Activated CD4-positive, alpha-beta memory T cell treated with anti-CD3 and anti-CD28 coated beads for 36 hours (primary cell): ENCODE measurements around the gene WDR33. TPM values are rescaled to one million over a fixed set of nuclear protein-coding genes. Genes with fewer than 3 reads are reported as not detected.
A peak's percentile ranks its signal among the peaks of the same experiment; 100 is the strongest.

Experiments
- CTCF ChIA-PET: fragments of 350-600 bp; sonication (Branson Sonifier 250); formaldehyde crosslinking; loops from one replicate; lab custom pipeline; 2021; ENCODE audit warnings: antibody characterized with exemption, inconsistent platforms; lab: Charles Lee
- POLR2A ChIA-PET: fragments of 350-600 bp; sonication (Branson Sonifier 250); formaldehyde crosslinking; loops from one replicate; lab custom pipeline; 2021; ENCODE audit warnings: antibody characterized with exemption; lab: Charles Lee
- DNase-seq: peaks from one replicate; pipeline ENCODE4 v3.0.0-alpha.2; 2020
- H3K27ac Mint-ChIP-seq: one replicate; pipeline ENCODE4 v1.8.0; 2021; ENCODE audit warnings: mixed read lengths
- H3K27me3 Mint-ChIP-seq: one replicate; pipeline ENCODE4 v1.8.0; 2021; ENCODE audit warnings: mixed read lengths
- H3K36me3 Mint-ChIP-seq: one replicate; pipeline ENCODE4 v1.8.0; 2021; ENCODE audit warnings: mixed read lengths
- H3K4me1 Mint-ChIP-seq: one replicate; pipeline ENCODE4 v1.8.0; 2021; ENCODE audit warnings: low read depth, mixed read lengths
- H3K4me3 Mint-ChIP-seq: one replicate; pipeline ENCODE4 v1.8.0; 2021; ENCODE audit warnings: mild to moderate bottlenecking, mixed read lengths
- H3K9me3 Mint-ChIP-seq: one replicate; pipeline ENCODE4 v1.8.0; 2021; ENCODE audit warnings: mixed read lengths
- intact Hi-C: fragments of 100-400 bp; cut with micrococcal nuclease; formaldehyde crosslinking; loops from one replicate; pipeline ENCODE4 v1.15.1; 2023
- total RNA-seq, 2 experiments: library from RNA; stranded (reverse); gene quantifications; one replicate each; pipeline ENCODE4 v1.2.3, GENCODE V29; 2021

Gene WDR33
- total RNA-seq, 2 experiments from 2014 or later, result 62.9 to 64.7 TPM

GRCh38 chr2:127681288-127681804 lies 129.6 kb downstream of the WDR33 start:
- no peak overlapping the region for H3K4me3 Mint-ChIP-seq
- ChIA-PET POLR2A (no interaction called here), CTCF (no interaction called here)
- intact Hi-C loops, result no loop called here
- H3K9me3 Mint-ChIP-seq, result no peaks in the 10 kb centered on the region
- peaks cover 3% of the 10 kb centered on the region for H3K27me3 Mint-ChIP-seq
- no peaks in the 10 kb centered on the region for H3K4me1 Mint-ChIP-seq
- no peaks in the 10 kb centered on the region for H3K36me3 Mint-ChIP-seq
- DNase-seq, result no peak
- no peak overlapping the region for H3K27ac Mint-ChIP-seq

- POLR2A ChIA-PET, result no interaction called here
- intact Hi-C loops, result no loop called here
- no peak for DNase-seq
- CTCF ChIA-PET, result no interaction called here
- Mint-ChIP-seq H3K27me3 (peaks cover 6% of the 10 kb centered on the region), H3K4me1 (no peaks in the 10 kb centered on the region), H3K9me3 (no peaks in the 10 kb centered on the region), H3K36me3 (no peaks in the 10 kb centered on the region), H3K4me3 (no peak overlapping the region), H3K27ac (no peak overlapping the region)
Measured at GRCh38 chr2:127680706-127681287, 130.2 kb downstream of the WDR33 start.

GRCh38 chr2:127679680-127680361 lies 131.2 kb downstream of the WDR33 start:
- DNase-seq, result no peak
- H3K4me3 Mint-ChIP-seq, result no peak overlapping the region
- H3K4me1 Mint-ChIP-seq, result no peaks in the 10 kb centered on the region
- H3K27ac Mint-ChIP-seq, result no peak overlapping the region
- ChIA-PET CTCF (no interaction called here), POLR2A (no interaction called here)
- no peaks in the 10 kb centered on the region for H3K36me3 Mint-ChIP-seq
- peaks cover 9% of the 10 kb centered on the region for H3K27me3 Mint-ChIP-seq
- intact Hi-C loops, result no loop called here
- H3K9me3 Mint-ChIP-seq, result no peaks in the 10 kb centered on the region

- no peak for DNase-seq
- Mint-ChIP-seq H3K4me1 (peaks cover 4% of the 10 kb centered on the region), H3K4me3 (no peak overlapping the region), H3K27me3 (peaks cover 15% of the 10 kb centered on the region), H3K9me3 (no peaks in the 10 kb centered on the region), H3K36me3 (no peaks in the 10 kb centered on the region), H3K27ac (no peak overlapping the region)
- POLR2A ChIA-PET, result no interaction called here
- intact Hi-C loops, result no loop called here
- CTCF ChIA-PET, result no interaction called here
Measured at GRCh38 chr2:127678991-127679390, 132.0 kb downstream of the WDR33 start.

- DNase-seq, result no peak
- H3K4me1 Mint-ChIP-seq, result peaks cover 4% of the 10 kb centered on the region
- H3K9me3 Mint-ChIP-seq, result no peaks in the 10 kb centered on the region
- POLR2A ChIA-PET, result no interaction called here
- H3K27me3 Mint-ChIP-seq, result peaks cover 20% of the 10 kb centered on the region
- CTCF ChIA-PET, result no interaction called here
- intact Hi-C loops, result no loop called here
- no peak overlapping the region for H3K4me3 Mint-ChIP-seq
- no peaks in the 10 kb centered on the region for H3K36me3 Mint-ChIP-seq
- H3K27ac Mint-ChIP-seq, result no peak overlapping the region
Measured at GRCh38 chr2:127678531-127678930, 132.4 kb downstream of the WDR33 start.

- peaks cover 32% of the 10 kb centered on the region for H3K27me3 Mint-ChIP-seq
Measured at GRCh38 chr2:127676906-127677305, 134.1 kb downstream of the WDR33 start.

GRCh38 chr2:127675331-127676261 lies 135.4 kb downstream of the WDR33 start, which contains the start of gene LIMS2:
Gene LIMS2 (minus strand): TSS chr2:127675530. CDS start chr2:127675024, 506 bp downstream.
- no peak for DNase-seq
- H3K4me1 Mint-ChIP-seq, result peaks cover 4% of the 10 kb centered on the region
- H3K4me3 Mint-ChIP-seq, result peak within 1 kb of the TSS; percentile 58
- POLR2A ChIA-PET, result interaction anchor here (0.7 kb wide), 1 partner anchor 21 kb away, joined by 3 read pairs; no protein-coding TSS in a partner anchor
- no peaks in the 10 kb centered on the region for H3K9me3 Mint-ChIP-seq
- intact Hi-C loops, result no loop called here
- H3K27ac Mint-ChIP-seq, result no peak within 1 kb of the TSS
- H3K27me3 Mint-ChIP-seq, result peaks cover 36% of the 10 kb centered on the region
- CTCF ChIA-PET, result interaction anchor here (0.6 to 2.6 kb wide), 7 partner anchors 20 to 125 kb away, joined by 3 to 10 read pairs (median 4); partner anchors contain the start of gene GPR17
- no peaks in the 10 kb centered on the region for H3K36me3 Mint-ChIP-seq

More at GRCh38 chr2:127676906-127677305, 134.1 kb downstream of the WDR33 start:
- no peak overlapping the region for H3K4me3 Mint-ChIP-seq
- CTCF ChIA-PET, result interaction anchor here (0.6 to 2.6 kb wide), 5 partner anchors 19 to 502 kb away, joined by 3 to 10 read pairs (median 4); partner anchors contain the start of gene GPR17
- POLR2A ChIA-PET, result no interaction called here
- no peaks in the 10 kb centered on the region for H3K9me3 Mint-ChIP-seq
- peaks cover 4% of the 10 kb centered on the region for H3K4me1 Mint-ChIP-seq
- DNase-seq, result no peak
- H3K36me3 Mint-ChIP-seq, result no peaks in the 10 kb centered on the region
- intact Hi-C loops, result no loop called here
- H3K27ac Mint-ChIP-seq, result no peak overlapping the region

- H3K4me1 Mint-ChIP-seq, result peaks cover 4% of the 10 kb centered on the region
- intact Hi-C loops, result no loop called here
- peak overlapping the region; percentile 58 for H3K4me3 Mint-ChIP-seq
- H3K27ac Mint-ChIP-seq, result no peak overlapping the region
- CTCF ChIA-PET, result interaction anchor here (1.4 to 2.6 kb wide), 2 partner anchors 23 to 24 kb away, joined by 4 to 10 read pairs; no protein-coding TSS in a partner anchor
- H3K27me3 Mint-ChIP-seq, result peaks cover 43% of the 10 kb centered on the region
- DNase-seq, result peak; percentile 21
- H3K36me3 Mint-ChIP-seq, result no peaks in the 10 kb centered on the region
- POLR2A ChIA-PET, result no interaction called here
- H3K9me3 Mint-ChIP-seq, result no peaks in the 10 kb centered on the region
Measured at GRCh38 chr2:127674241-127675209, 136.4 kb downstream of the WDR33 start.

GRCh38 chr2:127673291-127674069 lies 137.5 kb downstream of the WDR33 start:
- Mint-ChIP-seq H3K27me3 (peaks cover 46% of the 10 kb centered on the region), H3K4me3 (no peak overlapping the region), H3K4me1 (peaks cover 4% of the 10 kb centered on the region), H3K27ac (no peak overlapping the region), H3K9me3 (no peaks in the 10 kb centered on the region), H3K36me3 (no peaks in the 10 kb centered on the region)
- ChIA-PET POLR2A (no interaction called here), CTCF (interaction anchor here (1.4 kb wide), 1 partner anchor 22 kb away, joined by 4 read pairs; no protein-coding TSS in a partner anchor)
- intact Hi-C loops, result no loop called here
- no peak for DNase-seq

GRCh38 chr2:127672341-127673224 lies 138.4 kb downstream of the WDR33 start:
- Mint-ChIP-seq H3K27ac (no peak overlapping the region), H3K9me3 (no peaks in the 10 kb centered on the region), H3K4me3 (no peak overlapping the region), H3K4me1 (peaks cover 4% of the 10 kb centered on the region), H3K36me3 (no peaks in the 10 kb centered on the region), H3K27me3 (peaks cover 46% of the 10 kb centered on the region)
- ChIA-PET CTCF (no interaction called here), POLR2A (no interaction called here)
- DNase-seq, result no peak
- intact Hi-C loops, result no loop called here
